Smooth muscle cell (in vitro differentiated cells): ENCODE measurements around the gene GLCE. TPM values are rescaled to one million over a fixed set of nuclear protein-coding genes. Genes with fewer than 3 reads are reported as not detected.
A peak's percentile ranks its signal among the peaks of the same experiment; 100 is the strongest.

ENCODE experiments used
- DNase-seq: peaks from one replicate; lab custom pipeline; 2025; ENCODE audit not compliant: unreplicated experiment; lab: John Stamatoyannopoulos, UW
- H2AFZ ChIP-seq: fragments of 200-600 bp; sonication (generic); 2 replicates; pipeline ENCODE4 v1.6.0; 2016; ENCODE audit warnings: antibody characterized with exemption, low read depth, mild to moderate bottlenecking
- H3F3A ChIP-seq: fragments of 200-600 bp; sonication (generic); 2 replicates; pipeline ENCODE4 v1.6.0; 2017; ENCODE audit warnings: antibody characterized with exemption, low read depth
- H3K27ac ChIP-seq: fragments of 200-600 bp; sonication (generic); 2 replicates; pipeline ENCODE4 v1.5.1; 2016; ENCODE audit warnings: low read depth, mild to moderate bottlenecking
- H3K27me3 ChIP-seq: fragments of 200-600 bp; sonication (generic); 2 replicates; pipeline ENCODE4 v1.6.1; 2016; ENCODE audit warnings: low read depth, mild to moderate bottlenecking
- H3K36me3 ChIP-seq: fragments of 200-600 bp; sonication (generic); 2 replicates; pipeline ENCODE4 v1.5.1; 2016; ENCODE audit warnings: low read depth
- H3K4me1 ChIP-seq: fragments of 200-600 bp; sonication (generic); 2 replicates; pipeline ENCODE4 v1.5.1; 2016; ENCODE audit warnings: low read depth
- H3K4me2 ChIP-seq: fragments of 200-600 bp; sonication (generic); 2 replicates; pipeline ENCODE4 v1.6.0; 2016; ENCODE audit warnings: mild to moderate bottlenecking
- H3K4me3 ChIP-seq: fragments of 200-600 bp; sonication (generic); 2 replicates; pipeline ENCODE4 v1.5.1; 2016; ENCODE audit warnings: mild to moderate bottlenecking
- H3K79me2 ChIP-seq: fragments of 200-600 bp; sonication (generic); 2 replicates; pipeline ENCODE4 v1.6.0; 2016; ENCODE audit warnings: low read depth, mild to moderate bottlenecking
- H3K9ac ChIP-seq: fragments of 200-600 bp; sonication (generic); 2 replicates; pipeline ENCODE4 v1.6.0; 2016; ENCODE audit warnings: low read depth
- H3K9me3 ChIP-seq: fragments of 200-600 bp; sonication (generic); replicated peaks from 2 replicates; pipeline ENCODE4 v1.5.1; 2016; ENCODE audit warnings: low read depth
- H4K20me1 ChIP-seq: fragments of 200-600 bp; sonication (generic); 2 replicates; pipeline ENCODE4 v1.6.0; 2016; ENCODE audit warnings: low read depth
- WGBS: methylation state at CpG from one replicate; pipeline ENCODE4 v1.1.7; 2016; ENCODE audit warnings: low lambda C conversion rate; 5-methylcytosine and 5-hydroxymethylcytosine counted together
- polyA plus RNA-seq: library from polyadenylated mRNA; unstranded; fragments of >200 nt; fragmentation: Nextera tagmentation; extraction: Ambion mirVana; gene quantifications from 2 replicates; pipeline ENCODE4 v1.2.1, GENCODE V29; 2016
- total RNA-seq: library from RNA; depleted of rRNA; stranded (reverse); fragments of >200 nt; gene quantifications from 2 replicates; pipeline ENCODE4 v1.2.3, GENCODE V29; 2014
- TF ChIP-seq, protein P1 (sequence below): fragments of 200-600 bp; sonication (generic); IDR thresholded peaks from 2 replicates; pipeline ENCODE4 v1.5.1; 2017; ENCODE audit warnings: borderline replicate concordance, mild to moderate bottlenecking, antibody characterized with exemption; ENCODE audit not compliant: insufficient read depth, poor library complexity, severe bottlenecking

Gene GLCE
- total and polyA plus RNA-seq, 2 experiments from 2014 or later: 8.3 to 26.6 TPM

DNA sequence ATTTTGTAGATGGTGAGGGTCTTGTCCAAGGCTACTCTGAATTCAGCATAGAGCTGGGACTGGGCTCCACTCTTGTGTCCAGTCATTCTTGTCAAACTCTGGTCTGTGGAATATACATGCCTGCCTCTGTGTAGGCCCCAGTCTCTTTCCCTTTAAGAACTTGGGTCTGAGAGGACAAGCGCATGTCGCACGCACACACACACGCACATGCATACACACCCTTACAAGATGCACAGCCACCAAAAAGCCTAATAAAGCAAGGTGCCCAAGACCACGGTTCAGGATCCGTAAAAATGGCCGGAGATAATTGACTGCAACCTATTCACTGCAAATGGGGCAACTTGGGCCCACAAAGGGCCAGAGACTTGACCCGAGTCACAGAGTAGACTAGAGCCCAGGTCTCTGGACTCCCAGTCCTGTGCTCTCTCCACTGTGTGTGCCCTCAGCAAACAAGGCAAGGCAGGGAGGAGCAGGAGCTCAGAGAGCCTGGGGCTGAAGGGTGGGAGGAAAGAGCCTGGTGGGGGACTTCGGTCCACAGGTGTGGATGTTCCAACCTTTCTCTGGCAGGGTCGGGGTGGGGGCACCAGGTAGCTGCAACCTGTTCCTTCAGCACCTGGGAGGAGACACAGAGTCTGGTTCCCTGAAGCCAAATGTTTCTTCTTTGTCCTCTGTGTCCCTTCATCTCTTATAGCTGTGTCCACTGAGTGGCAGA, 137.4 kb downstream of the GLCE start:
- Histone ChIP-seq H2AFZ (no peak overlapping the region), H3F3A (no peaks in the 10 kb centered on the region), H3K4me2 (no peak overlapping the region), H3K27me3 (peaks cover 64% of the 10 kb centered on the region), H4K20me1 (no peaks in the 10 kb centered on the region), H3K4me1 (peaks cover 5% of the 10 kb centered on the region), H3K36me3 (no peaks in the 10 kb centered on the region), H3K27ac (no peak overlapping the region), H3K9me3 (no peaks in the 10 kb centered on the region), H3K79me2 (no peaks in the 10 kb centered on the region), H3K4me3 (no peak overlapping the region), H3K9ac (no peak overlapping the region)
- no peak for DNase-seq
- TF ChIP-seq, protein P1, sequence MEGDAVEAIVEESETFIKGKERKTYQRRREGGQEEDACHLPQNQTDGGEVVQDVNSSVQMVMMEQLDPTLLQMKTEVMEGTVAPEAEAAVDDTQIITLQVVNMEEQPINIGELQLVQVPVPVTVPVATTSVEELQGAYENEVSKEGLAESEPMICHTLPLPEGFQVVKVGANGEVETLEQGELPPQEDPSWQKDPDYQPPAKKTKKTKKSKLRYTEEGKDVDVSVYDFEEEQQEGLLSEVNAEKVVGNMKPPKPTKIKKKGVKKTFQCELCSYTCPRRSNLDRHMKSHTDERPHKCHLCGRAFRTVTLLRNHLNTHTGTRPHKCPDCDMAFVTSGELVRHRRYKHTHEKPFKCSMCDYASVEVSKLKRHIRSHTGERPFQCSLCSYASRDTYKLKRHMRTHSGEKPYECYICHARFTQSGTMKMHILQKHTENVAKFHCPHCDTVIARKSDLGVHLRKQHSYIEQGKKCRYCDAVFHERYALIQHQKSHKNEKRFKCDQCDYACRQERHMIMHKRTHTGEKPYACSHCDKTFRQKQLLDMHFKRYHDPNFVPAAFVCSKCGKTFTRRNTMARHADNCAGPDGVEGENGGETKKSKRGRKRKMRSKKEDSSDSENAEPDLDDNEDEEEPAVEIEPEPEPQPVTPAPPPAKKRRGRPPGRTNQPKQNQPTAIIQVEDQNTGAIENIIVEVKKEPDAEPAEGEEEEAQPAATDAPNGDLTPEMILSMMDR: no peak
- 94% methylated on average over 10 of the region's 10 CpGs for WGBS

DNA sequence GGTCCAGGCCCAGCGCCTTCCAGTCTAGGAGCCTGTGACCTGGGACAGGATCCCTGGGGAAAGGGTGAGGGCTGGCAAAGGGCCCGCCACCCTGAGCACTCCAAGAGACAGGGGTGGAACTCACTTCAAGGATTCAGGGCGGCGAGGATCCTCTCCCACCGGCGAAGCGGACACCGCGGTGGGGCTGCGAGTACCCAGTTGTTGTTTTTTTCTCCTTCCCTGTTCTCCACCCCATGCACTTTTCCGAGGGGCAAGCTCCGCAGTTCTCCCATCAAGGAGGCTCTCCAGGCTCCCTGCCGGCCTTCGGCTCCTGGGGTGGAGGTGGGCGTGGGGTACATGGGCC, 137.9 kb downstream of the GLCE start:
- Histone ChIP-seq H3K4me3 (peak overlapping the region; percentile 66), H3K27ac (no peak overlapping the region), H2AFZ (no peak overlapping the region), H3K79me2 (no peaks in the 10 kb centered on the region), H3K4me2 (peak overlapping the region; percentile 96), H3F3A (no peaks in the 10 kb centered on the region), H3K9me3 (no peaks in the 10 kb centered on the region), H3K9ac (no peak overlapping the region), H3K4me1 (peaks cover 5% of the 10 kb centered on the region), H3K27me3 (peaks cover 61% of the 10 kb centered on the region), H3K36me3 (no peaks in the 10 kb centered on the region), H4K20me1 (no peaks in the 10 kb centered on the region)
- TF ChIP-seq, protein P1: no peak
- no peak for DNase-seq
- 64% methylated on average over 15 of the region's 15 CpGs for WGBS

DNA sequence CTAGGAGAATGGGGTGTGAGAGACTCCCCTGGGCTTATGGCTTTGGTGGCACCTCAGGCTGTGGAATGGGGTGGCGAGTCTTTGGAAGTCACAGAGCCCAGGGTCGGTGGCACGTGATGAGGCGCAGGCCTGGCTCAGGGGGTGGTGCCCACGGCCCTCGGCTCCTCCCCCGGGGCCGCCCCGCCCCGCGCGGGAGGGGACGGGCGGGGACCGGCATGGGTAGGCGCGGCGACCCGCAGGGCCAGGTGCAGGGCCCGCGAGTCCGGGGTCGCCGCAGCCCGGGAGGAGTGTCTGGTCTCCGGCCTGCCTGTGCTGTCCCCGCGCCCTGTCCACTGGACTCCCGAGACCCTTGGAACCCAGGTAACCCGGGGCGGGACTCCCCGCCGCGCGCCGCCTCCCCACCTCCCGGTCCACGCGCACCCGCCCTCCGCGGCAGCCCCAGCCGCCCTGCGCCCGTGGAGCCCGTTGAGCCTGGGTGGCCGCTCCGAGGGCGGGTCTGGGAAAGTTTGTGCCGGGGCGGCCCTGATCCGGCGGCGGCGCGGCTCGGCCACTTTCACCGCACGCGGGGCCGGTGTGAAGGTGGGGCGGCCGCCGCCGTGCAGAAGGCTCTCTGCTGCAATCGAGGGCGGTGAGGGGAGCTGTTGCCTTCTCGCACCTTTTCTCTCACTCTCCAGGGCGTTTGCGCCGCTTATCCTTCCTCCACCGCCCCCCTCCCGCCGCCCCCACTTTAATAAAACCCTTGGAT, 138.4 kb downstream of the GLCE start, which contains the start of gene PAQR5:
Gene PAQR5 (plus strand): TSS at position 216 of the 745 bp plus-strand sequence. CDS start 61,169 bp downstream, outside the sequence.
- Histone ChIP-seq H3F3A (no peaks in the 10 kb centered on the region), H3K4me1 (peaks cover 5% of the 10 kb centered on the region), H3K27me3 (peaks cover 61% of the 10 kb centered on the region), H3K4me3 (peak within 1 kb of the TSS; percentile 66), H3K9me3 (no peaks in the 10 kb centered on the region), H3K9ac (no peak within 1 kb of the TSS), H4K20me1 (no peaks in the 10 kb centered on the region), H3K27ac (no peak within 1 kb of the TSS), H3K79me2 (no peaks in the 10 kb centered on the region), H3K36me3 (no peaks in the 10 kb centered on the region), H2AFZ (peak within 1 kb of the TSS; percentile 66), H3K4me2 (peak within 1 kb of the TSS; percentile 96)
- 3% methylated on average over 30 of the region's 74 CpGs for WGBS
- DNase-seq: no peak
- TF ChIP-seq, protein P1: no peak
